Caco-2 (cell line): Measurements from ENCODE around the gene FARS2. TPM values are rescaled to one million over a fixed set of nuclear protein-coding genes. Genes with fewer than 3 reads are reported as not detected.

Source experiments
- BruUV-seq: library from RNA; stranded (reverse); fragments of 400-500 nt; replicated peaks from 2 replicates; lab custom pipeline; 2021; lab: Mats Ljungman, UMichigan
- CTCF ChIA-PET: fragments of 300-600 bp; sonication (Branson Sonifier 250); formaldehyde crosslinking; loops from one replicate; lab custom pipeline; 2022; ENCODE audit warnings: antibody characterized with exemption; lab: Charles Lee
- POLR2A ChIA-PET: fragments of 300-600 bp; sonication (Branson Sonifier 250); formaldehyde crosslinking; loops from one replicate; lab custom pipeline; 2022; ENCODE audit warnings: antibody characterized with exemption; lab: Charles Lee
- DNase-seq, 2 experiments: peaks; one replicate each; pipeline versions ENCODE4 v3.0.0 to v3.0.0-alpha.2; 2020 to 2022
- H3K27me3 ChIP-seq: replicated peaks from 2 replicates; pipeline ENCODE4 v1.6.0; 2011; ENCODE audit warnings: low read length; ENCODE audit not compliant: control insufficient read depth, insufficient read depth
- H3K36me3 ChIP-seq: 2 replicates; pipeline ENCODE4 v1.5.1; 2011; ENCODE audit warnings: low read length; ENCODE audit not compliant: control insufficient read depth, insufficient read depth
- H3K4me1 ChIP-seq: fragments of 250-450 bp; sonication (Bioruptor Pico); 2 replicates; pipeline ENCODE4 v1.5.1; 2020; ENCODE audit warnings: mild to moderate bottlenecking
- H3K4me3 ChIP-seq: 2 replicates; pipeline ENCODE4 v1.5.1; 2011; ENCODE audit warnings: low read depth, mild to moderate bottlenecking, control low read depth, low read length
- H3K9me3 ChIP-seq: fragments of 250-450 bp; sonication (Bioruptor Pico); 2 replicates; pipeline ENCODE4 v1.5.1; 2020; ENCODE audit warnings: mild to moderate bottlenecking, moderate library complexity
- H3K27ac Mint-ChIP-seq: one replicate; pipeline ENCODE4 v1.8.0; 2022; ENCODE audit warnings: mixed read lengths; ENCODE audit not compliant: unreplicated experiment
- H3K27me3 Mint-ChIP-seq: one replicate; pipeline ENCODE4 v1.8.0; 2022; ENCODE audit warnings: mixed read lengths; ENCODE audit not compliant: insufficient read depth, unreplicated experiment
- H3K36me3 Mint-ChIP-seq: one replicate; pipeline ENCODE4 v1.8.0; 2022; ENCODE audit warnings: mild to moderate bottlenecking, mixed read lengths; ENCODE audit not compliant: insufficient read depth, unreplicated experiment
- H3K4me1 Mint-ChIP-seq: one replicate; pipeline ENCODE4 v1.8.0; 2022; ENCODE audit warnings: low read depth, mixed read lengths; ENCODE audit not compliant: unreplicated experiment
- H3K4me3 Mint-ChIP-seq: one replicate; pipeline ENCODE4 v1.8.0; 2022; ENCODE audit warnings: mild to moderate bottlenecking, moderate library complexity, mixed read lengths; ENCODE audit not compliant: unreplicated experiment
- H3K9me3 Mint-ChIP-seq: one replicate; pipeline ENCODE4 v1.8.0; 2022; ENCODE audit warnings: mixed read lengths; ENCODE audit not compliant: unreplicated experiment
- intact Hi-C: fragments of 100-400 bp; cut with micrococcal nuclease; formaldehyde crosslinking; loops from one replicate; pipeline ENCODE4 v1.10.0; 2022; ENCODE audit not compliant: unreplicated experiment
- total RNA-seq: library from RNA; stranded (reverse); gene quantifications from 2 replicates; pipeline ENCODE4 v1.2.3, GENCODE V29; 2022
- TF ChIP-seq, protein P1 (sequence below), 2 experiments: fragments of 200-600 bp in 1 of 2; IDR thresholded peaks; 1 replicate in 1 of 2; 2 replicates in 1 of 2; pipeline versions ENCODE4 v1.5.1 to v1.8.0; 2011 to 2022; ENCODE audit warnings: antibody characterized with exemption in 1 of 2, control low read depth in 1 of 2, inconsistent platforms in 1 of 2, low read depth in 1 of 2, low read length in 1 of 2, mild to moderate bottlenecking in 1 of 2, moderate library complexity in 1 of 2; ENCODE audit not compliant: insufficient read depth in 1 of 2, severe bottlenecking in 1 of 2, unreplicated experiment in 1 of 2

The FARS2 gene
- total RNA-seq, 1 experiment from 2014 or later: 15.4 TPM

DNA sequence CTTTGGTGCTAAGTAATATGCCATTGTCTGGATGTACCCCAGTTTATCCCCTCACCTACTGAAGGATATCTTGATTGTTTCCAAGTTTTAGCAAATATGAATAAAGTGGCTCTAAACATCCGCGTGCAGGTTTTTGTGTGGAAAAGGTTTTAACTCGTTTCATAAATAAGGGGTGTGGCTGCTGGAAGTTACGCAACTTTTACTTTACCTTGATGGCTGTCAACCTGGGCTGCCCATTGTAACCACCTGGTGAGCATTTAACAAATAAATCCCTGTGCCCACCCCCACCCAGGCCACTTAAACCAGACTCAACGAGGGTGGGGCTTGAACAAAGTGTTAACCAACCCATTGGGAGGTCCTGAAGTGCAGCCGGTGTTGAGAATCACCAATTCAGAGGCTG lies 557.6 kb downstream of the FARS2 start:
- no peaks in the 10 kb centered on the region for H3K36me3 ChIP-seq
- no peak overlapping the region for H3K4me3 ChIP-seq
- CTCF ChIA-PET: no interaction called here
- TF ChIP-seq, protein P1, sequence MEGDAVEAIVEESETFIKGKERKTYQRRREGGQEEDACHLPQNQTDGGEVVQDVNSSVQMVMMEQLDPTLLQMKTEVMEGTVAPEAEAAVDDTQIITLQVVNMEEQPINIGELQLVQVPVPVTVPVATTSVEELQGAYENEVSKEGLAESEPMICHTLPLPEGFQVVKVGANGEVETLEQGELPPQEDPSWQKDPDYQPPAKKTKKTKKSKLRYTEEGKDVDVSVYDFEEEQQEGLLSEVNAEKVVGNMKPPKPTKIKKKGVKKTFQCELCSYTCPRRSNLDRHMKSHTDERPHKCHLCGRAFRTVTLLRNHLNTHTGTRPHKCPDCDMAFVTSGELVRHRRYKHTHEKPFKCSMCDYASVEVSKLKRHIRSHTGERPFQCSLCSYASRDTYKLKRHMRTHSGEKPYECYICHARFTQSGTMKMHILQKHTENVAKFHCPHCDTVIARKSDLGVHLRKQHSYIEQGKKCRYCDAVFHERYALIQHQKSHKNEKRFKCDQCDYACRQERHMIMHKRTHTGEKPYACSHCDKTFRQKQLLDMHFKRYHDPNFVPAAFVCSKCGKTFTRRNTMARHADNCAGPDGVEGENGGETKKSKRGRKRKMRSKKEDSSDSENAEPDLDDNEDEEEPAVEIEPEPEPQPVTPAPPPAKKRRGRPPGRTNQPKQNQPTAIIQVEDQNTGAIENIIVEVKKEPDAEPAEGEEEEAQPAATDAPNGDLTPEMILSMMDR (IDR thresholded peaks at IDR 0.05; ENCODE audit: insufficient read depth in 1 of 2, low read depth in 1 of 2, low read length in 1 of 2, severe bottlenecking in 1 of 2, unreplicated experiment in 1 of 2): no peak
- H3K36me3 Mint-ChIP-seq: no peaks in the 10 kb centered on the region
- intact Hi-C loops: no loop called here
- H3K27me3 Mint-ChIP-seq: no peaks in the 10 kb centered on the region
- no peak overlapping the region for H3K4me3 Mint-ChIP-seq
- BruUV-seq: no TSS peak
- no peaks in the 10 kb centered on the region for H3K27me3 ChIP-seq
- H3K9me3 ChIP-seq: no peaks in the 10 kb centered on the region
- no peaks in the 10 kb centered on the region for H3K4me1 Mint-ChIP-seq
- no peaks in the 10 kb centered on the region for H3K9me3 Mint-ChIP-seq
- no peak for DNase-seq
- H3K4me1 ChIP-seq: no peaks in the 10 kb centered on the region
- POLR2A ChIA-PET: no interaction called here
- no peak overlapping the region for H3K27ac Mint-ChIP-seq

Other genes starting within 250 kb of the FARS2 start
- 0.14 and 0.18 TPM in 2 replicates for gene PPP1R3G, start 176.2 kb upstream of the FARS2 start, total RNA-seq
- gene LYRM4, start 563 bp upstream of the FARS2 start, total RNA-seq: 52.8 and 56.3 TPM in 2 replicates